Prostate gland (tissue), 2 donors: Measurements from ENCODE around the gene MRI1.

ENCODE experiments used
- CTCF ChIP-seq, 4 experiments: fragments of 200-600 bp in 2 of 4; fragments of 450-650 bp in 2 of 4; sonication (generic) in 2 of 4; IDR thresholded peaks; 1 replicate in 3 of 4; 2 replicates in 1 of 4; pipeline ENCODE4 v1.5.1; 2016 to 2019; ENCODE audit warnings: antibody characterized with exemption in 4 of 4, mild to moderate bottlenecking in 2 of 4, moderate library complexity in 2 of 4
- POLR2A ChIP-seq: fragments of 450-650 bp; IDR thresholded peaks from one replicate; pipeline ENCODE4 v1.6.1; 2016; ENCODE audit warnings: antibody characterized with exemption, mild to moderate bottlenecking
- POLR2AphosphoS5 ChIP-seq: sonication (generic); formaldehyde crosslinking; IDR thresholded peaks from one replicate; pipeline ENCODE4 v1.6.1; 2017; ENCODE audit warnings: antibody characterized with exemption

GRCh38 chr19:13762635-13763235 lies 1.6 kb upstream of the MRI1 start:
- TF ChIP-seq CTCF (IDR thresholded peaks at IDR 0.05), result no peak
- TF ChIP-seq POLR2AphosphoS5, result no peak
- TF ChIP-seq POLR2A, result no peak
